WTC11 (cell line): ENCODE results near the gene TMEM134.

Experiments used
- CREB1 ChIP-seq: sonication (generic); formaldehyde crosslinking; IDR thresholded peaks from 2 replicates; pipeline ENCODE4 v1.8.0; 2023; ENCODE audit warnings: mild to moderate bottlenecking, missing genetic modification reagents
- CTCF ChIP-seq: fragments of 200-600 bp; IDR thresholded peaks from 2 replicates; pipeline ENCODE4 v1.8.0; 2022; ENCODE audit warnings: antibody characterized with exemption
- ELF4 ChIP-seq: sonication (generic); formaldehyde crosslinking; IDR thresholded peaks from 2 replicates; pipeline ENCODE4 v1.8.1; 2022; ENCODE audit warnings: low read depth, mild to moderate bottlenecking, moderate library complexity, missing genetic modification reagents
- ESRRA ChIP-seq: sonication (generic); formaldehyde crosslinking; IDR thresholded peaks from 2 replicates; pipeline ENCODE4 v1.8.1; 2022; ENCODE audit warnings: mild to moderate bottlenecking, missing genetic modification reagents, borderline replicate concordance
- ETV6 ChIP-seq: sonication (generic); formaldehyde crosslinking; IDR thresholded peaks from 2 replicates; pipeline ENCODE4 v1.8.1; 2022; ENCODE audit warnings: mild to moderate bottlenecking, missing genetic modification reagents
- FOXP4 ChIP-seq: sonication (generic); formaldehyde crosslinking; IDR thresholded peaks from 2 replicates; pipeline ENCODE4 v1.8.0; 2022; ENCODE audit warnings: mild to moderate bottlenecking, missing genetic modification reagents
- MYBL2 ChIP-seq: sonication (generic); formaldehyde crosslinking; IDR thresholded peaks from 2 replicates; pipeline ENCODE4 v1.8.1; 2023; ENCODE audit warnings: mild to moderate bottlenecking, moderate library complexity, missing genetic modification reagents
- NFYB ChIP-seq: sonication (generic); formaldehyde crosslinking; conservative IDR thresholded peaks from 2 replicates; pipeline ENCODE4 v1.8.0; 2022; ENCODE audit warnings: low read depth, missing genetic modification reagents
- SOX15 ChIP-seq: fragments of 250-450 bp; sonication (Bioruptor Pico); IDR thresholded peaks from 2 replicates; pipeline ENCODE4 v1.9.0; 2021; ENCODE audit warnings: mild to moderate bottlenecking
- TEAD1 ChIP-seq: sonication (generic); formaldehyde crosslinking; IDR thresholded peaks from 2 replicates; pipeline ENCODE4 v1.8.0; 2022; ENCODE audit warnings: mild to moderate bottlenecking, missing genetic modification reagents
- ZNF138 ChIP-seq: sonication (generic); formaldehyde crosslinking; conservative IDR thresholded peaks from 2 replicates; pipeline ENCODE4 v1.8.1; 2022; ENCODE audit warnings: mild to moderate bottlenecking, moderate library complexity, missing genetic modification reagents
- ZNF232 ChIP-seq: sonication (generic); formaldehyde crosslinking; IDR thresholded peaks from 2 replicates; pipeline ENCODE4 v1.8.0; 2022; ENCODE audit warnings: mild to moderate bottlenecking, missing genetic modification reagents
- TF ChIP-seq, protein P1 (sequence below): sonication (generic); formaldehyde crosslinking; IDR thresholded peaks from 2 replicates; pipeline ENCODE4 v1.8.1; 2023; ENCODE audit warnings: mild to moderate bottlenecking, missing genetic modification reagents

- TF ChIP-seq CTCF = no peak
- TF ChIP-seq, protein P1, sequence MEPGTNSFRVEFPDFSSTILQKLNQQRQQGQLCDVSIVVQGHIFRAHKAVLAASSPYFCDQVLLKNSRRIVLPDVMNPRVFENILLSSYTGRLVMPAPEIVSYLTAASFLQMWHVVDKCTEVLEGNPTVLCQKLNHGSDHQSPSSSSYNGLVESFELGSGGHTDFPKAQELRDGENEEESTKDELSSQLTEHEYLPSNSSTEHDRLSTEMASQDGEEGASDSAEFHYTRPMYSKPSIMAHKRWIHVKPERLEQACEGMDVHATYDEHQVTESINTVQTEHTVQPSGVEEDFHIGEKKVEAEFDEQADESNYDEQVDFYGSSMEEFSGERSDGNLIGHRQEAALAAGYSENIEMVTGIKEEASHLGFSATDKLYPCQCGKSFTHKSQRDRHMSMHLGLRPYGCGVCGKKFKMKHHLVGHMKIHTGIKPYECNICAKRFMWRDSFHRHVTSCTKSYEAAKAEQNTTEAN (CRISPR knock-in tag) = no peak
- TF ChIP-seq ELF4 (CRISPR knock-in tag) = no peak
- no peak for TF ChIP-seq CREB1 (CRISPR knock-in tag)
- no peak for TF ChIP-seq ETV6 (CRISPR knock-in tag)
- no peak for TF ChIP-seq TEAD1 (CRISPR knock-in tag)
- TF ChIP-seq NFYB (CRISPR knock-in tag) = no peak
- TF ChIP-seq SOX15 (CRISPR knock-in tag) = no peak
- TF ChIP-seq MYBL2 (CRISPR knock-in tag) = no peak
- TF ChIP-seq FOXP4 (CRISPR knock-in tag) = no peak
- no peak for TF ChIP-seq ZNF232 (CRISPR knock-in tag)
- TF ChIP-seq ZNF138 = no peak
- no peak for TF ChIP-seq ESRRA (CRISPR knock-in tag)
These were observed 57.3 kb downstream of the TMEM134 start for GRCh38 chr11:67411785-67412152.
